DOHH2 (cell line): ENCODE data around the gene TUBB4A.

ENCODE experiments used
- CTCF ChIP-seq: fragments of 200-600 bp; sonication (generic); IDR thresholded peaks from one replicate; pipeline ENCODE4 v1.5.1; 2014; ENCODE audit warnings: antibody characterized with exemption, mild to moderate bottlenecking, low read depth, low read length; ENCODE audit not compliant: poor library complexity, severe bottlenecking
- EZH2phosphoT487 ChIP-seq: fragments of 200-600 bp; sonication (generic); IDR thresholded peaks from 2 replicates; pipeline ENCODE4 v1.6.1; 2017; ENCODE audit warnings: borderline replicate concordance, mild to moderate bottlenecking, antibody characterized with exemption, low read length, moderate library complexity, mixed read lengths

GRCh38 chr19:6516659-6517291 lies 14.7 kb upstream of the TUBB4A start:
- TF ChIP-seq CTCF (peak; percentile 99), EZH2phosphoT487 (no peak)
